Endothelial cell of umbilical vein (primary cell): ENCODE measurements around the gene OCA2.

Experiments
- EZH2 ChIP-seq: IDR thresholded peaks from 2 replicates; pipeline ENCODE4 v1.6.1; 2012; ENCODE audit warnings: borderline replicate concordance, low read depth, mild to moderate bottlenecking, moderate library complexity, low read length, inconsistent platforms; ENCODE audit not compliant: severe bottlenecking
- POLR2A ChIP-seq: IDR thresholded peaks from 2 replicates; pipeline ENCODE4 v1.6.1; 2012; ENCODE audit warnings: low read depth, mild to moderate bottlenecking, control low read depth, low read length
- POLR2AphosphoS5 ChIP-seq: IDR thresholded peaks from 2 replicates; pipeline ENCODE4 v1.6.1; 2012; ENCODE audit warnings: low read depth, mild to moderate bottlenecking, control low read depth, low read length, moderate library complexity; ENCODE audit not compliant: insufficient read depth
- TF ChIP-seq, protein P1 (sequence below), 2 donors: IDR thresholded peaks; 1 replicate in 1 of 2; 2 replicates in 1 of 2; pipeline ENCODE4 v1.5.1; 2011; ENCODE audit warnings: low read length in 2 of 2, mild to moderate bottlenecking in 2 of 2, moderate library complexity in 2 of 2, control low read depth in 1 of 2, inconsistent platforms in 1 of 2, low read depth in 1 of 2; ENCODE audit not compliant: insufficient read depth in 1 of 2; ENCODE audit errors: extremely low read depth in 1 of 2

DNA sequence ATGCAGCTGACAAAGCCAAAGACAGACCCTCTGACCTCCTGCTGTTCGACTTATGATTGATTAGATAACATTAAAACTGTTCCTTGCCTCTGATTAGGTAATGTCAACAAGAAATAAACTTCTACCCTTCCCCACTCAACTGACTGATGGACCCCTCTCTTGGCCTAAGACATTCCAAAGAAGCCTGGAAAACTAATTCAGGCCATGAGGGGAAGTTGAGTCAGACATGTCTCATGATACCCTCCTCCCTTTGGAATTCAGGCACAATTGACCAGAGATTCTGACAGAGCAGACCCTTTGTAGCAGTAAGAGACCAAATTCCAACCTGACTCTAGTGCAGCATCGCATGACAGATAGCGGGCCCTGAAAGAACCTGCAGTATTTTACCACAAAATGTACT lies 354.5 kb downstream of the OCA2 start:
- TF ChIP-seq POLR2AphosphoS5 (no peak), EZH2 (no peak), POLR2A (no peak)
- TF ChIP-seq, protein P1, sequence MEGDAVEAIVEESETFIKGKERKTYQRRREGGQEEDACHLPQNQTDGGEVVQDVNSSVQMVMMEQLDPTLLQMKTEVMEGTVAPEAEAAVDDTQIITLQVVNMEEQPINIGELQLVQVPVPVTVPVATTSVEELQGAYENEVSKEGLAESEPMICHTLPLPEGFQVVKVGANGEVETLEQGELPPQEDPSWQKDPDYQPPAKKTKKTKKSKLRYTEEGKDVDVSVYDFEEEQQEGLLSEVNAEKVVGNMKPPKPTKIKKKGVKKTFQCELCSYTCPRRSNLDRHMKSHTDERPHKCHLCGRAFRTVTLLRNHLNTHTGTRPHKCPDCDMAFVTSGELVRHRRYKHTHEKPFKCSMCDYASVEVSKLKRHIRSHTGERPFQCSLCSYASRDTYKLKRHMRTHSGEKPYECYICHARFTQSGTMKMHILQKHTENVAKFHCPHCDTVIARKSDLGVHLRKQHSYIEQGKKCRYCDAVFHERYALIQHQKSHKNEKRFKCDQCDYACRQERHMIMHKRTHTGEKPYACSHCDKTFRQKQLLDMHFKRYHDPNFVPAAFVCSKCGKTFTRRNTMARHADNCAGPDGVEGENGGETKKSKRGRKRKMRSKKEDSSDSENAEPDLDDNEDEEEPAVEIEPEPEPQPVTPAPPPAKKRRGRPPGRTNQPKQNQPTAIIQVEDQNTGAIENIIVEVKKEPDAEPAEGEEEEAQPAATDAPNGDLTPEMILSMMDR (IDR thresholded peaks at IDR 0.05; ENCODE audit: extremely low read depth in 1 of 2, insufficient read depth in 1 of 2, low read depth in 1 of 2, low read length in 2 of 2), result no peak
